H9 (cell line): ENCODE data around the gene IL9. TPM values are rescaled to one million over a fixed set of nuclear protein-coding genes. Genes with fewer than 3 reads are reported as not detected.

Source experiments
- DNase-seq: peaks from one replicate; pipeline ENCODE4 v3.0.0-alpha.2; 2017
- H2AFZ ChIP-seq: one replicate; pipeline ENCODE4 v1.6.1; 2013; ENCODE audit warnings: mild to moderate bottlenecking, low read length, control low read depth, moderate library complexity
- H2AK5ac ChIP-seq: 2 replicates; pipeline ENCODE4 v1.6.1; 2013; ENCODE audit warnings: low read length, control low read depth, mixed read lengths; ENCODE audit not compliant: insufficient read length
- H2BK120ac ChIP-seq: one replicate; pipeline ENCODE4 v1.6.1; 2013; ENCODE audit warnings: low read depth, mild to moderate bottlenecking, low read length, control low read depth, inconsistent platforms; ENCODE audit not compliant: poor library complexity, severe bottlenecking
- H2BK12ac ChIP-seq: 2 replicates; pipeline ENCODE4 v1.6.1; 2013; ENCODE audit warnings: low read length, control low read depth, mixed read lengths, low read depth; ENCODE audit not compliant: insufficient read length
- H2BK15ac ChIP-seq: 2 replicates; pipeline ENCODE4 v1.6.1; 2013; ENCODE audit warnings: low read depth, low read length, control low read depth
- H2BK20ac ChIP-seq: one replicate; pipeline ENCODE4 v1.6.1; 2013; ENCODE audit warnings: low read depth, mild to moderate bottlenecking, low read length, control low read depth, inconsistent platforms; ENCODE audit not compliant: poor library complexity, severe bottlenecking
- H2BK5ac ChIP-seq: 2 replicates; pipeline ENCODE4 v1.6.1; 2013; ENCODE audit warnings: low read length, control low read depth, mixed read lengths; ENCODE audit not compliant: insufficient read length
- H3K14ac ChIP-seq: 2 replicates; pipeline ENCODE4 v1.6.1; 2013; ENCODE audit warnings: low read length, control low read depth; ENCODE audit not compliant: insufficient read depth
- H3K18ac ChIP-seq: 2 replicates; pipeline ENCODE4 v1.6.1; 2013; ENCODE audit warnings: low read depth, mild to moderate bottlenecking, mixed read lengths, low read length, control low read depth; ENCODE audit not compliant: insufficient read length
- H3K23ac ChIP-seq: 2 replicates; pipeline ENCODE4 v1.6.1; 2013; ENCODE audit warnings: low read length, control low read depth, mixed read lengths, low read depth; ENCODE audit not compliant: insufficient read length
- H3K23me2 ChIP-seq: 2 replicates; pipeline ENCODE4 v1.6.1; 2013; ENCODE audit warnings: low read depth, mild to moderate bottlenecking, mixed read lengths, low read length, control low read depth; ENCODE audit not compliant: insufficient read length, poor library complexity, severe bottlenecking
- H3K27ac ChIP-seq: 2 replicates; pipeline ENCODE4 v1.5.1; 2013; ENCODE audit warnings: low read length, control low read depth, mixed read lengths, low read depth; ENCODE audit not compliant: insufficient read length
- H3K27me3 ChIP-seq: 2 replicates; pipeline ENCODE4 v1.6.1; 2013; ENCODE audit warnings: low read length, control low read depth, inconsistent platforms; ENCODE audit not compliant: insufficient read depth
- H3K4ac ChIP-seq: 2 replicates; pipeline ENCODE4 v1.6.1; 2013; ENCODE audit warnings: low read depth, mild to moderate bottlenecking, control low read depth, inconsistent platforms, low read length, moderate library complexity
- H3K4me1 ChIP-seq: 2 replicates; pipeline ENCODE4 v1.6.1; 2013; ENCODE audit warnings: low read length, control low read depth, inconsistent platforms; ENCODE audit not compliant: insufficient read depth
- H3K4me2 ChIP-seq: 2 replicates; pipeline ENCODE4 v1.6.1; 2013; ENCODE audit warnings: low read length, control low read depth, mixed read lengths; ENCODE audit not compliant: insufficient read length, insufficient read depth
- H3K56ac ChIP-seq: 2 replicates; pipeline ENCODE4 v1.6.1; 2013; ENCODE audit warnings: low read depth, mild to moderate bottlenecking, mixed read lengths, low read length, control low read depth; ENCODE audit not compliant: insufficient read length
- H3K79me1 ChIP-seq: 2 replicates; pipeline ENCODE4 v1.6.1; 2013; ENCODE audit warnings: low read depth, mild to moderate bottlenecking, moderate library complexity, low read length, control low read depth, inconsistent platforms; ENCODE audit not compliant: insufficient read depth, poor library complexity, severe bottlenecking
- H3K79me2 ChIP-seq: 2 replicates; pipeline ENCODE4 v1.6.1; 2013; ENCODE audit warnings: low read length, control low read depth, inconsistent platforms; ENCODE audit not compliant: insufficient read depth
- H3K9ac ChIP-seq: 2 replicates; pipeline ENCODE4 v1.6.1; 2013; ENCODE audit warnings: low read length, control low read depth, mixed read lengths; ENCODE audit not compliant: insufficient read length; ENCODE audit errors: extremely low read depth
- H3K9me3 ChIP-seq: one replicate; pipeline ENCODE4 v1.6.1; 2013; ENCODE audit warnings: low read depth, low read length, inconsistent platforms; ENCODE audit not compliant: control insufficient read depth
- H3T11ph ChIP-seq: one replicate; pipeline ENCODE4 v1.6.1; 2013; ENCODE audit warnings: mild to moderate bottlenecking, low read length, control low read depth, inconsistent platforms
- H4K20me1 ChIP-seq: one replicate; pipeline ENCODE4 v1.6.1; 2013; ENCODE audit not compliant: control insufficient read depth, insufficient read length, insufficient read depth
- H4K5ac ChIP-seq: 2 replicates; pipeline ENCODE4 v1.6.1; 2013; ENCODE audit warnings: low read depth, mild to moderate bottlenecking, mixed read lengths, low read length, control low read depth; ENCODE audit not compliant: insufficient read length
- H4K8ac ChIP-seq: replicated peaks from 2 replicates; pipeline ENCODE4 v1.6.1; 2013; ENCODE audit warnings: low read length, control low read depth, mixed read lengths, low read depth; ENCODE audit not compliant: insufficient read length
- H4K91ac ChIP-seq: 2 replicates; pipeline ENCODE4 v1.6.1; 2013; ENCODE audit warnings: low read depth, mild to moderate bottlenecking, moderate library complexity, mixed read lengths, low read length, control low read depth; ENCODE audit not compliant: insufficient read length
- H3K27ac Mint-ChIP-seq, 3 experiments: 2 replicates in 2 of 3; 3 replicates in 1 of 3; pipeline ENCODE4 v1.8.0; 2020 to 2021; ENCODE audit warnings: mixed read lengths in 3 of 3, mild to moderate bottlenecking in 1 of 3, moderate library complexity in 1 of 3
- H3K27me3 Mint-ChIP-seq: 2 replicates; pipeline ENCODE4 v1.8.0; 2021; ENCODE audit warnings: low read depth, mild to moderate bottlenecking, moderate library complexity, mixed read lengths
- H3K36me3 Mint-ChIP-seq, 3 experiments: 2 replicates in 2 of 3; 3 replicates in 1 of 3; pipeline ENCODE4 v1.8.0; 2020 to 2021; ENCODE audit warnings: low read depth in 3 of 3, mixed read lengths in 3 of 3; ENCODE audit not compliant: insufficient read depth in 1 of 3
- H3K4me1 Mint-ChIP-seq, 2 experiments: 2 replicates each; pipeline ENCODE4 v1.8.0; 2020; ENCODE audit warnings: mixed read lengths in 2 of 2
- H3K4me3 Mint-ChIP-seq, 2 experiments: 2 replicates in 1 of 2; 3 replicates in 1 of 2; pipeline ENCODE4 v1.8.0; 2020 to 2021; ENCODE audit warnings: mild to moderate bottlenecking in 2 of 2, mixed read lengths in 2 of 2, moderate library complexity in 1 of 2
- H3K9me3 Mint-ChIP-seq, 2 experiments: 2 replicates in 1 of 2; 3 replicates in 1 of 2; pipeline ENCODE4 v1.8.0; 2020; ENCODE audit warnings: mild to moderate bottlenecking in 2 of 2, mixed read lengths in 2 of 2, moderate library complexity in 1 of 2
- CTCF ChIP-seq: fragments of 200-600 bp; sonication (generic); conservative IDR thresholded peaks from 3 replicates; pipeline ENCODE4 v1.8.0; 2021; ENCODE audit warnings: antibody characterized with exemption, mild to moderate bottlenecking
- WGBS: extraction: QIAGEN DNeasy Blood & Tissue Kit; methylation state at CpG from one replicate; pipeline ENCODE4 v1.1.7; 2013; ENCODE audit warnings: missing lambda C conversion rate, low lambda C conversion rate, mixed read lengths; ENCODE audit not compliant: insufficient read length; ENCODE audit errors: extremely low coverage; 5-methylcytosine and 5-hydroxymethylcytosine counted together
- total RNA-seq: library from RNA; stranded (reverse); gene quantifications from 2 replicates; pipeline ENCODE4 v1.2.1, GENCODE V29; 2021

Gene IL9
- total RNA-seq, 1 experiment from 2014 or later = not detected

- H3K9ac ChIP-seq = no peak overlapping the region
- peak; percentile 35 for DNase-seq
- no peak overlapping the region for H2BK15ac ChIP-seq
- no peak overlapping the region for H3K27ac Mint-ChIP-seq
- no peaks in the 10 kb centered on the region for H3K79me2 ChIP-seq
- no peak overlapping the region for H3K14ac ChIP-seq
- H3K27me3 Mint-ChIP-seq = peaks cover 87% of the 10 kb centered on the region
- H3K56ac ChIP-seq = no peak overlapping the region
- no peaks in the 10 kb centered on the region for H3K79me1 ChIP-seq
- H4K5ac ChIP-seq = no peak overlapping the region
- H2BK12ac ChIP-seq = no peak overlapping the region
- H3K18ac ChIP-seq = no peak overlapping the region
- no peak overlapping the region for H2BK120ac ChIP-seq
- no peak overlapping the region for H2AFZ ChIP-seq
- H3K23ac ChIP-seq = no peak overlapping the region
- WGBS = no CpG with 5 or more reads among the region's 18 CpGs
- peak overlapping the region; percentile 67 to 85 for H3K4me3 Mint-ChIP-seq
- no peak overlapping the region for H4K91ac ChIP-seq
- H3K4me1 Mint-ChIP-seq = peaks cover 0 to 3% of the 10 kb centered on the region in 2 experiments; a peak in 1 of 4 replicates
- H3K4me2 ChIP-seq = peak overlapping the region; percentile 83
- no peaks in the 10 kb centered on the region for H3K4me1 ChIP-seq
- H3K4ac ChIP-seq = no peak overlapping the region
- H2BK20ac ChIP-seq = no peak overlapping the region
- H3K27ac ChIP-seq = no peak overlapping the region
- H3K23me2 ChIP-seq = peaks cover 4% of the 10 kb centered on the region
- H4K8ac ChIP-seq = no peak overlapping the region
- no peak overlapping the region for H2BK5ac ChIP-seq
- no peaks in the 10 kb centered on the region for H3K36me3 Mint-ChIP-seq
- no peak overlapping the region for H2AK5ac ChIP-seq
- no peaks in the 10 kb centered on the region for H3K9me3 ChIP-seq
- TF ChIP-seq CTCF = no peak
- no peaks in the 10 kb centered on the region for H3K9me3 Mint-ChIP-seq
- no peaks in the 10 kb centered on the region for H4K20me1 ChIP-seq
- H3T11ph ChIP-seq = no peak overlapping the region
- peaks cover 17% of the 10 kb centered on the region; the same call in 1 of the 2 replicates for H3K27me3 ChIP-seq
These were observed 35.3 kb upstream of the IL9 start for GRCh38 chr5:135930949-135931295.
